Measurements from ENCODE around the gene C17orf107. TPM values are rescaled to one million over a fixed set of nuclear protein-coding genes. Genes with fewer than 3 reads are reported as not detected.

The C17orf107 gene
- total and polyA plus RNA-seq, 2 donors (not counting 1 experiment from before 2014, with no cell fraction given), result 3.9 to 4.6 TPM

- Mint-ChIP-seq H3K4me3 (no peak overlapping the region), H3K4me1 (peaks cover 44% of the 10 kb centered on the region), H3K27me3 (peaks cover 15% of the 10 kb centered on the region), H3K9me3 (ENCODE audit: insufficient read depth) (no peaks in the 10 kb centered on the region), H3K27ac (no peak overlapping the region)
- Histone ChIP-seq H3K4me2 (replicated peaks; ENCODE audit: low read depth, low read length, poor library complexity, severe bottlenecking) (no peak overlapping the region), H3K4me1 (ENCODE audit: control insufficient read depth in 2 of 2, insufficient read depth in 2 of 2, low read length in 2 of 2) (peaks cover 20 to 32% of the 10 kb centered on the region in 2 donors), H3K79me2 (ENCODE audit: control insufficient read depth, insufficient read depth, low read length) (peaks cover 11% of the 10 kb centered on the region), H3K9ac (ENCODE audit: low read length) (no peak overlapping the region), H2AFZ (ENCODE audit: insufficient read depth, low read depth, low read length, poor library complexity, severe bottlenecking) (no peak overlapping the region), H3K27me3 (replicated peaks in 1 of 4; ENCODE audit: control extremely low read depth in 1 of 4, control insufficient read depth in 3 of 4, insufficient read depth in 4 of 4, low read length in 3 of 4) (peaks cover 0 to 16% (median 3%) of the 10 kb centered on the region in 4 experiments), H3K9me3 (ENCODE audit: control extremely low read depth in 1 of 3, control insufficient read depth in 2 of 3, insufficient read depth in 1 of 3, low read length in 2 of 3) (no peaks in the 10 kb centered on the region), H3K27ac (ENCODE audit: low read length in 2 of 2) (no peak overlapping the region), H4K20me1 (ENCODE audit: control insufficient read depth, insufficient read depth, low read length, poor library complexity, severe bottlenecking) (no peaks in the 10 kb centered on the region), H3K4me3 (ENCODE audit: control extremely low read depth in 1 of 5, extremely low read depth in 1 of 5, insufficient read depth in 1 of 5, low read depth in 2 of 5, low read length in 4 of 5) (no peak overlapping the region), H3K36me3 (replicated peaks in 1 of 2; ENCODE audit: control extremely low read depth in 1 of 2, control insufficient read depth in 1 of 2, extremely low read depth in 1 of 2, insufficient read depth in 2 of 2, low read length in 1 of 2) (peaks cover 0 to 19% of the 10 kb centered on the region in 2 experiments)
- no peak for ATAC-seq (ENCODE audit: low read depth)
- DNase-seq, result no peak
- ChIA-PET CTCF (no interaction called here), POLR2A (no interaction called here)
- intact Hi-C loops (cut with micrococcal nuclease), result no loop called here
- TF ChIP-seq CTCF (IDR thresholded peaks at IDR 0.05) (no peak), EZH2 (IDR thresholded peaks at IDR 0.05; ENCODE audit: borderline replicate concordance, insufficient read depth, low read depth, low read length, poor library complexity, severe bottlenecking) (no peak)
These were observed 36.3 kb downstream of the C17orf107 start for GRCh38 chr17:4935650-4936049.

- no peak overlapping the region for H3K4me2 ChIP-seq (replicated peaks; ENCODE audit: low read depth, low read length, poor library complexity, severe bottlenecking)
- TF ChIP-seq EZH2 (IDR thresholded peaks at IDR 0.05; ENCODE audit: borderline replicate concordance, insufficient read depth, low read depth, low read length, poor library complexity, severe bottlenecking), result no peak
- TF ChIP-seq CTCF (IDR thresholded peaks at IDR 0.05), result no peak
- H3K4me3 ChIP-seq (ENCODE audit: control extremely low read depth in 1 of 5, extremely low read depth in 1 of 5, insufficient read depth in 1 of 5, low read depth in 2 of 5, low read length in 4 of 5), result no peak overlapping the region
- no peak overlapping the region for H2AFZ ChIP-seq (ENCODE audit: insufficient read depth, low read depth, low read length, poor library complexity, severe bottlenecking)
- DNase-seq (no peak), ATAC-seq (ENCODE audit: low read depth) (no peak)
- Mint-ChIP-seq H3K27me3 (peaks cover 15% of the 10 kb centered on the region), H3K4me1 (peaks cover 45% of the 10 kb centered on the region), H3K9me3 (ENCODE audit: insufficient read depth) (no peaks in the 10 kb centered on the region), H3K27ac (no peak overlapping the region), H3K4me3 (no peak overlapping the region)
- no peaks in the 10 kb centered on the region for H3K9me3 ChIP-seq (ENCODE audit: control extremely low read depth in 1 of 3, control insufficient read depth in 2 of 3, insufficient read depth in 1 of 3, low read length in 2 of 3)
- H4K20me1 ChIP-seq (ENCODE audit: control insufficient read depth, insufficient read depth, low read length, poor library complexity, severe bottlenecking), result no peaks in the 10 kb centered on the region
- peaks cover 19% of the 10 kb centered on the region for H3K79me2 ChIP-seq (ENCODE audit: control insufficient read depth, insufficient read depth, low read length)
- H3K36me3 ChIP-seq (replicated peaks in 1 of 2; ENCODE audit: control extremely low read depth in 1 of 2, control insufficient read depth in 1 of 2, extremely low read depth in 1 of 2, insufficient read depth in 2 of 2, low read length in 1 of 2), result peaks cover 0 to 19% of the 10 kb centered on the region in 2 experiments
- CTCF ChIA-PET, result no interaction called here
- H3K27me3 ChIP-seq (replicated peaks in 1 of 4; ENCODE audit: control extremely low read depth in 1 of 4, control insufficient read depth in 3 of 4, insufficient read depth in 4 of 4, low read length in 3 of 4), result peaks cover 0 to 16% (median 3%) of the 10 kb centered on the region in 4 experiments
- H3K9ac ChIP-seq (ENCODE audit: low read length), result no peak overlapping the region
- intact Hi-C loops (cut with micrococcal nuclease), result no loop called here
- peaks cover 26 to 38% of the 10 kb centered on the region in 2 donors for H3K4me1 ChIP-seq (ENCODE audit: control insufficient read depth in 2 of 2, insufficient read depth in 2 of 2, low read length in 2 of 2)
- WGBS (ENCODE audit: insufficient coverage), result 100% methylated on average over 3 of the region's 3 CpGs
- POLR2A ChIA-PET, result interaction anchor here (0.5 kb wide), 1 partner anchor 81 kb away, joined by 3 read pairs; no protein-coding TSS in a partner anchor
- no peak overlapping the region for H3K27ac ChIP-seq (ENCODE audit: low read length in 2 of 2)
These were observed 37.1 kb downstream of the C17orf107 start for GRCh38 chr17:4936436-4936835.
